Skeletal muscle cell (primary cell): Measurements from ENCODE around the gene SMOC1.

Experiments
- DNase-seq: peaks from one replicate; pipeline ENCODE4 v3.0.0-alpha.2; 2010; ENCODE audit warnings: low read depth
- H3K4me3 ChIP-seq: 2 replicates; pipeline ENCODE4 v1.5.1; 2011; ENCODE audit warnings: low read depth, mild to moderate bottlenecking, control low read depth, low read length, moderate library complexity

SMOC1 gene

DNA sequence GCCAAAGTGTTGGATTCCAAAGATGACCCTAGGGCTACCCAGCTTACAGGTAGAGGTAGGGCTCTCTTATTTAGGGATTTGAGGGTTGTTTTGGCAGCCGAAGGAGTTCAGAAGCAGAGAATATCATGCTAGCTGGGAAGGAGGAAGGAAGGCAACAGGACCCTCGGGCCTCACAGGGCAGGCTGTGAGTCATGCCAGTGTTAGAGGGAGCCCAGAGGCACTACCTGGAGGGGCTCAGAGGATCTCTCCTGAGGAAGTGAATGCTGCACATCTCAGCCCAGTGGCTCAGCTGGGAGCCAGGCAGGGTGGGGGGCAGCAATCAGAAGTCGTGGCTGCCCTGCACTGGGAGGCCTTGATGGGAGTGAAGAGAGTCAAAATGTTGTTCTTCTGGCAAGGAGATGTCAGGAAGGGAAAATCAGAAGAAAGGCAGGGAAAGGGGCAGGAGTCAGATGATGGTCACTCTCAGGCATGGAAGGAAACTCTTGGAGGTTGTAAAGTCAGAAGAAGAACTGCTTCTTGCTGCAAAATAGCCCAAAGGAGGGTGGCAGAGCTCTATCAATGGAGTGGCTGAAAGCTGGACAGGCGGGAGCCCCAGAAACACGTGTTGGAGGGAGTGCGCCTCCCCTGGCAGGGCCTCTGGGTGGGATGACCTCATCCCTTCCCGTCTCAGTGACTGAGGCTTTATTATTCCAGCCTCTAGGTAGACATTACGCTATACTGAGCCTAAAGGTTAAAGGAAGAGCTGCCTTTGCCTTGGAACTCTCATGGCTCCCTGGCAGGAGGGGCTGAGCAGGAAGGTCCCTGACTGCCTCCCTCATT is 141.3 kb downstream of the SMOC1 start:
- no peak for DNase-seq
- H3K4me3 ChIP-seq: no peak overlapping the region

GRCh38 chr14:70021548-70022220 is 142.5 kb downstream of the SMOC1 start:
- no peak overlapping the region for H3K4me3 ChIP-seq
- DNase-seq: no peak

GRCh38 chr14:70022771-70023445 is 143.7 kb downstream of the SMOC1 start:
- no peak for DNase-seq
- no peak overlapping the region for H3K4me3 ChIP-seq

- no peak for DNase-seq
- no peak overlapping the region for H3K4me3 ChIP-seq
Measured at GRCh38 chr14:70023871-70024270, 144.7 kb downstream of the SMOC1 start.

GRCh38 chr14:70027785-70028428 is 148.7 kb downstream of the SMOC1 start:
- DNase-seq: no peak
- H3K4me3 ChIP-seq: no peak overlapping the region

DNA sequence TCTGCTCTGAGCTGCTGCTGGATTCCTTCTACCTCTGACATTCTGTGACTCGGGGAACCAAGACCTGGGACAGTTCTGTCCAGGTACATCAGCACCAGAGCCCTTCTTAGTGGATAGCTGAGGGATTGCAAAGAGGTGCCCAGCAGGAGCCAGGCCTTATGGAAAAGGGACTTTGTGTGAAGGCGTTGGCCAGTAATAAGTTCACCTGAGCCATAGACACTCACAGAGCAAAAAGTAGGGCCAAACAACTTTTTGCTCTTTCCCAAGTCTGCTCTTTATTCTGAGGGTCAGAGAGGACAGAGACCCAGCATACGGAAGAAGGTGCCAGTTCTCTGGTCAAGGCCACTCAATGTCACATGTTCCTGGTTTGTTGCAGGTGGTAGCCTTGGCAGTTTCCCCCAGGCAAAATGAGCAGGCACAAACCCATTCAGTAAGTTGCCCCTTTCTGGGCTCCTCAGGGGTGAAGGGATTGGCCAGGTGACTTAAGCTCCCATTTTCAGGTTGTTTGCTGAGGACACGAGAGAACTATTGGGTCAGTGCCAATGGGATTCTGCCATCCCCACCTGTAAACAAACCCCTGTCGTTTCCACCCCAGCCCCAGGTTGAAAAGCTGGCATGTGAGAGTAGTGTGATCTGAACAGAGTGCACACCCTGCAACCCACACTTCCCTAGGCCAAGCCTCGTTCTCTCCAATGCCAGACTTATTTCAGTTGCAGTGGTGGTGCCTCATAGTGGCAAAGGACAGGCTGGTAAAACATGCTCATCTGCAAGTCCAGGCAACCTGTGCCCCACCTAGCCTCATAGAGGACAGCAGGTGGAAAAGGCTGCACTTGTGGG is 150.3 kb downstream of the SMOC1 start:
- DNase-seq: no peak
- no peak overlapping the region for H3K4me3 ChIP-seq

- no peak overlapping the region for H3K4me3 ChIP-seq
- DNase-seq: no peak
Measured at GRCh38 chr14:70032016-70032415, 152.8 kb downstream of the SMOC1 start.

GRCh38 chr14:70032447-70032846 is 153.2 kb downstream of the SMOC1 start:
- H3K4me3 ChIP-seq: no peak overlapping the region
- DNase-seq: no peak

- DNase-seq: no peak
- H3K4me3 ChIP-seq: no peak overlapping the region
Measured at GRCh38 chr14:70033116-70033515, 153.9 kb downstream of the SMOC1 start.

DNA sequence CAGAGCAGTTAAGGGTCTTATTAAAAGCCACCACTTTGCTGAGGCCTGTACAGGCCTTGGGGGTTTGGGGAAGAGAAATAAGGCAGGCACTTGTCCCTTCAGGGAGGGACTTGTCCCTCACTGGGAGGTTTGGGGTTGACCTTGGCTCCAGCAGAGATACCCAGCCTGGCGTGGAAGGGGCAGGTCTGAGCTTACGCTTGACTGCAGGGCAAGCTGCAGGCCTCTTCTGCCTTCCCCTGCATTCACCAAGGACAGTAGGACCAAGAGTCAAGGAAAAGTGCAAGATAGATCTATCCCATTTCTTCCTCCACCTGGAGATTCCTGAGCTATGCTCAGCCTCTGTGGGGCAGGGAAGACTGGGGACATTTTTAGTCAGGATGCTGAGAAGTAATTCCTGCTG is 154.3 kb downstream of the SMOC1 start:
- DNase-seq: no peak
- H3K4me3 ChIP-seq: no peak overlapping the region

DNA sequence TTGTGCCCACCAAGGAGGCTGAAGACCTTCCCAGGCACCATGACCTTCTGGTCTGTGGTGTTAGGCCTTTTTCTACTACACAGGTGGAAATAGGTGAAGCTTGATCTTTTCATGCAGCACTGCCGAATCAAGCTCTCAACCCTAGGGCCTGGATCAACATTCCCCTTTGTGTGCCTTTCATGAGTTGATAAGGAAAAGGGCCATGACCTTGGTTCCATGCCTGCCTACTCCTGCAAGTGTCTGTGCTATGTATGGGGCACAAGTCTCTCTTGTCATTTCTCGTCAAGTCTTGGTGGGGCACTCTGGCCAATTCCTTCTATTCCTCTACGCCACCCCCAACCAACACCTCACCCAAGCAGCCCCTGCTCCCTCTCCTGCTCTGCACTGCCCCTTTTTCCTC is 155.0 kb downstream of the SMOC1 start:
- no peak overlapping the region for H3K4me3 ChIP-seq
- DNase-seq: no peak

DNA sequence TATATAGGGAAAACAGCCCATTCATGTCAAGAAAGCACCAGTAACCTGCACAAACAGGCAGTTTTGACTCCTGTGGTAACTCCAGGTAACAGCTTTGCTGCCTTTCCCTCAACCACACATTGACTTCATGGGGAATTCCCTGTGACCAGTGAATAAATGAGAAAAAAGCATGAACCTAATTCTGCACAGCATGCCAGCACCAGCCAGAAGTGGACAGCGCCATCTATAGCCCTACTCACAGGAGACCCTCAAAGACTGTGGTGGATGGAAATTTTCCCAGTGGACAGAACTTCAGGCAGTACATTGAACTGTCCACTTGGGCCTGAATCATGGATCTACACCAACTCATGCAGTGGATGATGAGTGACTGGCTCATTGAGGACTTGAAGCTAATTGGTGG is 157.4 kb downstream of the SMOC1 start:
- no peak overlapping the region for H3K4me3 ChIP-seq
- no peak for DNase-seq

- no peak for DNase-seq
- H3K4me3 ChIP-seq: no peak overlapping the region
Measured at GRCh38 chr14:70043001-70043400, 163.8 kb downstream of the SMOC1 start.

GRCh38 chr14:70045310-70045709 is 166.1 kb downstream of the SMOC1 start:
- no peak overlapping the region for H3K4me3 ChIP-seq
- DNase-seq: no peak

- no peak for DNase-seq
- no peak overlapping the region for H3K4me3 ChIP-seq
Measured at GRCh38 chr14:70045844-70046535, 166.8 kb downstream of the SMOC1 start.

DNA sequence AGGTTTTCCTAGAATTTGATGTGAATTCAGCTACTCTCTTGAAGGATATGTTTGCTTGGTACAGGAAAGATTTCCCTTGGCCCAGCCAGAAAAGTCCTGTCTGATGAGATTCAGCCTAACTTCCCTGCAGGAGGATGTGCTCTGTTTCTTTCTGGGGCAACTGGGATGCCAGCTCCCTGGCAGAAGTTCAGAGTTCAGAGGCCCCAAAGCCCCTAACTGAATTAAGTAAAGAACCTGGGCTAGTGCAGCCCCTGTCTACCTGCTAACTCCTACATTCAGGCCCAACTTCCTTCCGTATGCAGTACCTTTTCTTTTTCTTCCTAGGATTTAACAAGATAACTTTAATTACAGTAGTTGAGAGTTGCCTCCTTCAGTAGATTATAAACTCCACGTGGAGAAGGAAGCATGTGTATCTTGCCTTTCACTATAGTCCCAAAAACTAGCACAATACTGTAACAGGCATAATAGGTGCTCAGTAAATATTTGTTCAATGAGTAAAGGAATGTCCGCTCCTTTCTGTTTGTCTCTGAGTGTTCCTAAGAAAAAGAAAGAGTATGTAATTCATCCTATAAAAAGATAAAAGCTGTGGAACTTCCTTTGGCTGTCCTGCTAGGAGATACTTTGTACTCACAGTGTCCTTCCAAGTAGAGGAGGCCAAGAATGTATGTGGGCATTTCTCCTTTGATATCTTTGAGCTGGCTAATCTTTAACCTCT is 168.5 kb downstream of the SMOC1 start:
- DNase-seq: no peak
- H3K4me3 ChIP-seq: no peak overlapping the region

GRCh38 chr14:70048313-70048654 is 169.1 kb downstream of the SMOC1 start:
- no peak overlapping the region for H3K4me3 ChIP-seq
- no peak for DNase-seq

GRCh38 chr14:70049605-70050004 is 170.4 kb downstream of the SMOC1 start:
- DNase-seq: no peak
- H3K4me3 ChIP-seq: no peak overlapping the region
